Lower leg skin (tissue), 4 donors: Measurements from ENCODE around the gene GLDN. TPM values are rescaled to one million over a fixed set of nuclear protein-coding genes. Genes with fewer than 3 reads are reported as not detected.

Experiments used
- DNase-seq, 2 donors: peaks; one replicate each; pipeline ENCODE4 v3.0.0-alpha.2; 2019; ENCODE audit warnings: low spot score in 2 of 2
- H3K4me3 ChIP-seq: fragments of 200-600 bp; sonication (generic); 2 replicates; pipeline ENCODE4 v1.5.1; 2017; ENCODE audit warnings: mild to moderate bottlenecking, low read depth; ENCODE audit not compliant: poor library complexity, severe bottlenecking
- CTCF ChIP-seq, 3 donors: fragments of 450-650 bp; IDR thresholded peaks; one replicate each; pipeline ENCODE4 v1.5.1; 2016; ENCODE audit warnings: antibody characterized with exemption in 3 of 3, mild to moderate bottlenecking in 3 of 3, moderate library complexity in 2 of 3
- POLR2A ChIP-seq, 2 donors: fragments of 450-650 bp; IDR thresholded peaks; one replicate each; pipeline ENCODE4 v1.6.1; 2016 to 2017; ENCODE audit warnings: antibody characterized with exemption in 2 of 2, mild to moderate bottlenecking in 1 of 2, moderate library complexity in 1 of 2
- WGBS, 2 donors: methylation state at CpG; one replicate each; pipeline ENCODE4 v1.1.5; 2018; 5-methylcytosine and 5-hydroxymethylcytosine counted together
- intact Hi-C: fragments of 100-400 bp; cut with DNase I; formaldehyde crosslinking; loops from one replicate; pipeline ENCODE4 v1.15.0; 2023; ENCODE audit warnings: low total_unique reads
- total RNA-seq, 4 donors: library from RNA; depleted of rRNA; stranded (reverse); fragments of >200 nt; gene quantifications; one replicate each; pipeline ENCODE4 v1.1.0, GENCODE V29; 2016

The GLDN gene
- total RNA-seq, 4 donors from 2014 or later, result 3.7 to 9.4 (median 4.9) TPM

GRCh38 chr15:51380999-51381806 is 39.7 kb downstream of the GLDN start:
- 31 to 33% methylated on average over 14 of the region's 14 CpGs for WGBS, 2 donors
- peak; percentile 53 to 86 for DNase-seq
- intact Hi-C loops, result loop anchor here (10.0 kb wide), 1 partner anchor 216 kb away; no protein-coding TSS in a partner anchor
- TF ChIP-seq POLR2A (IDR thresholded peaks at IDR 0.05), result no peak
- peak in 1 of 3 donors; percentile 86 for TF ChIP-seq CTCF (IDR thresholded peaks at IDR 0.05)
- no peak overlapping the region for H3K4me3 ChIP-seq

- TF ChIP-seq POLR2A (IDR thresholded peaks at IDR 0.05) (no peak), CTCF (IDR thresholded peaks at IDR 0.05) (no peak)
- no peak overlapping the region for H3K4me3 ChIP-seq
- intact Hi-C loops, result loop anchor here (10.0 kb wide), 1 partner anchor 218 kb away; no protein-coding TSS in a partner anchor
- WGBS, 2 donors, result 24 to 32% methylated on average over 4 of the region's 4 CpGs
- DNase-seq, result peak in 1 of 2 donors; percentile 75
These were observed 41.3 kb downstream of the GLDN start for GRCh38 chr15:51382787-51383186.

GRCh38 chr15:51386029-51386428 is 44.6 kb downstream of the GLDN start:
- TF ChIP-seq POLR2A (IDR thresholded peaks at IDR 0.05) (no peak), CTCF (IDR thresholded peaks at IDR 0.05) (no peak)
- intact Hi-C loops, result loop anchor here (10.0 kb wide), 1 partner anchor 221 kb away; no protein-coding TSS in a partner anchor
- DNase-seq, result peak in 1 of 2 donors; percentile 49

GRCh38 chr15:51386486-51386885 is 45.0 kb downstream of the GLDN start:
- no peak overlapping the region for H3K4me3 ChIP-seq
- intact Hi-C loops, result loop anchor here (10.0 kb wide), 1 partner anchor 222 kb away; no protein-coding TSS in a partner anchor
- 88 to 94% methylated on average over 12 of the region's 12 CpGs for WGBS, 2 donors

More at GRCh38 chr15:51386029-51386428, 44.6 kb downstream of the GLDN start:
- no peak overlapping the region for H3K4me3 ChIP-seq
- 82 to 93% methylated on average over 8 of the region's 8 CpGs for WGBS, 2 donors

GRCh38 chr15:51386960-51387698 is 45.7 kb downstream of the GLDN start:
- peak in 1 of 2 donors; percentile 75 for DNase-seq
- intact Hi-C loops, result loop anchor here (10.0 kb wide), 1 partner anchor 222 kb away; no protein-coding TSS in a partner anchor
- 71 to 85% methylated on average over 10 of the region's 10 CpGs for WGBS, 2 donors
- TF ChIP-seq CTCF (IDR thresholded peaks at IDR 0.05) (no peak), POLR2A (IDR thresholded peaks at IDR 0.05) (no peak)
- H3K4me3 ChIP-seq, result no peak overlapping the region

More at GRCh38 chr15:51386486-51386885, 45.0 kb downstream of the GLDN start:
- TF ChIP-seq CTCF (IDR thresholded peaks at IDR 0.05) (no peak), POLR2A (IDR thresholded peaks at IDR 0.05) (no peak)
- no peak for DNase-seq
